Subcutaneous adipose tissue (tissue), 4 donors: ENCODE data around the gene HTATSF1. TPM values are rescaled to one million over a fixed set of nuclear protein-coding genes. Genes with fewer than 3 reads are reported as not detected.

ENCODE experiments used
- total RNA-seq, 4 donors: library from RNA; depleted of rRNA; stranded (reverse); fragments of >200 nt; gene quantifications; one replicate each; pipeline ENCODE4 v1.1.0, GENCODE V29; 2016
- TF ChIP-seq, protein P1 (sequence below): fragments of 450-650 bp; IDR thresholded peaks from one replicate; pipeline ENCODE4 v1.5.1; 2016; ENCODE audit warnings: low read depth, mild to moderate bottlenecking, control low read depth, antibody characterized with exemption, moderate library complexity

HTATSF1 gene, protein sequence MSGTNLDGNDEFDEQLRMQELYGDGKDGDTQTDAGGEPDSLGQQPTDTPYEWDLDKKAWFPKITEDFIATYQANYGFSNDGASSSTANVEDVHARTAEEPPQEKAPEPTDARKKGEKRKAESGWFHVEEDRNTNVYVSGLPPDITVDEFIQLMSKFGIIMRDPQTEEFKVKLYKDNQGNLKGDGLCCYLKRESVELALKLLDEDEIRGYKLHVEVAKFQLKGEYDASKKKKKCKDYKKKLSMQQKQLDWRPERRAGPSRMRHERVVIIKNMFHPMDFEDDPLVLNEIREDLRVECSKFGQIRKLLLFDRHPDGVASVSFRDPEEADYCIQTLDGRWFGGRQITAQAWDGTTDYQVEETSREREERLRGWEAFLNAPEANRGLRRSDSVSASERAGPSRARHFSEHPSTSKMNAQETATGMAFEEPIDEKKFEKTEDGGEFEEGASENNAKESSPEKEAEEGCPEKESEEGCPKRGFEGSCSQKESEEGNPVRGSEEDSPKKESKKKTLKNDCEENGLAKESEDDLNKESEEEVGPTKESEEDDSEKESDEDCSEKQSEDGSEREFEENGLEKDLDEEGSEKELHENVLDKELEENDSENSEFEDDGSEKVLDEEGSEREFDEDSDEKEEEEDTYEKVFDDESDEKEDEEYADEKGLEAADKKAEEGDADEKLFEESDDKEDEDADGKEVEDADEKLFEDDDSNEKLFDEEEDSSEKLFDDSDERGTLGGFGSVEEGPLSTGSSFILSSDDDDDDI
- 10 to 100 TPM; 38.6 to 99.8 (median 65.9) TPM for total RNA-seq

DNA sequence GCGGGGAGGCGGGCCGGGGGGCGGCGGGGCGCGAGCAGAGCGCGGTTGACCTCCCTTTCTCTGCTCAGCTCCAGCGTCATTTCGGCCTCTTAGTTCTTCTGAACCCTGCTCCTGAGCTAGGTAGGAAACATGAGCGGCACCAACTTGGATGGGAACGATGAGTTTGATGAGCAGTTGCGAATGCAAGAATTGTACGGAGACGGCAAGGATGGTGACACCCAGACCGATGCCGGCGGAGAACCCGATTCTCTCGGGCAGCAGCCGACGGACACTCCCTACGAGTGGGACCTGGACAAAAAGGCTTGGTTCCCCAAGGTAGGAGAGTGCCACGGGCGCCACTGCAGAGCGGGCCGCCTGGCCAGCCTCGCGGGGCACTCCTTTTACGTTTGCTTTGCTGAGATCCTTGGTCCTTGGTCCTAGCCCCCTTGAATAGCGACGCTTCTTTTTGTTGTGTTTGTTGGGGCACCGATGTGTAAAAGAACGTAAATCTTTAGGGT lies at the start of gene HTATSF1:
Gene HTATSF1, plus strand, starts transcription at position 37 of the 497 bp plus-strand sequence. Its CDS starts 93 bp downstream, at position 130.
- TF ChIP-seq, protein P1, sequence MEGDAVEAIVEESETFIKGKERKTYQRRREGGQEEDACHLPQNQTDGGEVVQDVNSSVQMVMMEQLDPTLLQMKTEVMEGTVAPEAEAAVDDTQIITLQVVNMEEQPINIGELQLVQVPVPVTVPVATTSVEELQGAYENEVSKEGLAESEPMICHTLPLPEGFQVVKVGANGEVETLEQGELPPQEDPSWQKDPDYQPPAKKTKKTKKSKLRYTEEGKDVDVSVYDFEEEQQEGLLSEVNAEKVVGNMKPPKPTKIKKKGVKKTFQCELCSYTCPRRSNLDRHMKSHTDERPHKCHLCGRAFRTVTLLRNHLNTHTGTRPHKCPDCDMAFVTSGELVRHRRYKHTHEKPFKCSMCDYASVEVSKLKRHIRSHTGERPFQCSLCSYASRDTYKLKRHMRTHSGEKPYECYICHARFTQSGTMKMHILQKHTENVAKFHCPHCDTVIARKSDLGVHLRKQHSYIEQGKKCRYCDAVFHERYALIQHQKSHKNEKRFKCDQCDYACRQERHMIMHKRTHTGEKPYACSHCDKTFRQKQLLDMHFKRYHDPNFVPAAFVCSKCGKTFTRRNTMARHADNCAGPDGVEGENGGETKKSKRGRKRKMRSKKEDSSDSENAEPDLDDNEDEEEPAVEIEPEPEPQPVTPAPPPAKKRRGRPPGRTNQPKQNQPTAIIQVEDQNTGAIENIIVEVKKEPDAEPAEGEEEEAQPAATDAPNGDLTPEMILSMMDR, result no peak

DNA sequence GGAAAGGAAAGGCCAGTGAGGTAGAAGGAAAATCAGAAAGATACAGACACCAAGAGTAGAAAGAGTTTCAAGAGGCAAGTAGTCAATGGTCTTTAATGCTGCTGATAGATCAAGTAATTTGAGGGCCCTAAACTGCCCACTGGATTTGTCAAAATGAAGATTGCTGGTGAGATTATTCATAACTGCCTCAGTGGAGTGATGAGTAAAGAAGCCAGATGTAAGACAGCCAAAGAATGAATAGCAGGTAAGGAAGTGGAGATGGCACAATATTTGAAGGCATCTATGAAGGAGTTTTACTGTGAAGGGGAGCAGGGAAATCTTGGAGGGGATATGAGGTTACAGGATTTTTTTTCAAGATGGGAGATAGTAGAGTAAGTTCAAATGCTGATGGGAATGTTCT lies 49.4 kb upstream of the HTATSF1 start:
- TF ChIP-seq, protein P1, result no peak

DNA sequence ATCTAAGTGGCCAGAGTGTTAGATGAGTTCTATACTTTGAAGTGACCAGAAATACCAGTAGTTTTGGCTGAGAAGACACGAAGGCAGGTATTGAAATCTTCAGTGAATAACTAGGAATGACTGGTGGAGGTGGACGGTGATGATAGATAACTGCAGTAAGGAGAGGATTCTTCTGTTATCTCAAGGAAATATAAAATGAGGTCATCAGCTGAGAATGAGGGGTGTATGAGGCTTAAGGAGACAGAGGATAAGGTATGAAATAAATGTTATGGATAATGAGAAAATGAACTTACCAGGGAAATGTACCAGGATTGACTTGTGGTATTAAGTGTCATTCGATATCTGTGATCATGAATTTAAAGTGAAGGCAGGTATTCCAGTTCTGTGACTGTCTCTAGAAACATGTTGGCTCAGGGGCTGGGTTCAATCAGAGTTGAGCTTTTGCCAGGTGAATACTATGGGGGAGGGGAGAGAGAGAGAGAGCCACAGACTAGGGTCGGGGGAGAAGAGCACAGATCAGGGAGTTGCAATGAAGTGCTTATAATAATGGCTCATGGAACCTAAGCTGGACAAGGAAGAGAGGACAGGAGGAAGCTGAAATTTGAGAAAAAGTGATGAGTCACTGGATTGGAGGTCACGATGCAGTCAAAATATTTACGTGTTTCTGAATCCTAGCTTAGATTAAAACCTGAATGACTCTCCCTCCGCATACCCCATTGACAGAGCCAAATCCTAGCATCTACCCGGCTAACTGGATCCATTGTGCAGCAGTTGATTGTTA lies 47.2 kb upstream of the HTATSF1 start:
- TF ChIP-seq, protein P1, result no peak

DNA sequence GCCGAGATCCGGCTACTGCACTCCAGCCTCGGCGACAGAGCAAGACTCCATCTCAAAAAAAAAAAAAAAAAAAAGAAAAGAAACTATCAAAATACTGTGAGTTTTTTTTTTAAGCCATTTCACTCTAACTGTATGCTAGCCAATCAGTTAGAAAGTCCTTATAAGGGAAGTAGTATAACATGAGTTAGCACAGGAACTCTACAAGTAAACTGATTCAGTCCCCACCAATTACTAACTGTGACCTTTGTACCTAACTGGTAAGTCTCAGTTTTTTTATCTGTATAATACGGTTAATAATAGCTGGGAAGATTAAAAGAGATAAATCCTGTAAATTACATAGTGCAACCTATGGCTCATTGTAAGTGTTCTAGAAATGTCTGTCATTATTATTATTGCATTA lies 44.8 kb upstream of the HTATSF1 start:
- TF ChIP-seq, protein P1, result no peak

DNA sequence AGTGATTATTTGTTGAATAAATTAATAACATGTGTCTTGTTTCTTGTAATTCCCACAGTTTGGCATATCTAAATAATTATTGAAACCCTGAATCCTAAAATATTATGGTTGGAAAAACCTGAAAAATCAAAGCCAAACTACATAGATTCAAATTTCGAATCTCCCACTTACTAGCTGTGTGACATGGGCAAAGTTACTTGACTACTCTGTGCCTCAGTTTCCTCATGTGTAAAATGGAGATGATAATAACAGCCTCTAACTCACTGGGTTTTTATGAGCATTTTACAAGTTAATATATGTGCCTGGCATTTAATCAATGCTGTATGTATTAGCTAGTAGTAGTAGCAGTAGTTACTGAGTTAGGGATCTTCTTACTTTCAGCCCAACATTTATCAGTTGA lies 44.3 kb upstream of the HTATSF1 start:
- TF ChIP-seq, protein P1, result no peak

DNA sequence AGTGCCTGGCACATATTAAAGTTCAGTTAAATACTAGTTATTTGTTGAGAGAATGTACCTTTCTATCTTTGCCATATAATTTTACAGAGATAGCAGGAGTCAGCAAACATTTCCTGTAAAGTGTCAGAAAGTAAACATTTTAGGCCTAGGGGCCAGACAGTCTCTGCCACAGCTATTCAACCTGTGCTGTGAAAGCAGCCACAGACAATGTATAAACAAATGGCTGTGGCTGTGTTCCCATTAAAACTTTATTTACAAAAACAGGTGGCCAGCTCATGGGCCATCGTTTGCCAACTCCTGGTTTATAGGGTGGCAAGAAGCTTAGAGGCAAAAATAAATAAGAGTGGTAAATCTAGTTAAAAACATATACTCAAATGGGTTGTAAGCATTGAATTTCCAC lies 43.6 kb upstream of the HTATSF1 start:
- TF ChIP-seq, protein P1, result no peak
